Endodermal cell (in vitro differentiated cells): ENCODE measurements around the gene CPED1. TPM values are rescaled to one million over a fixed set of nuclear protein-coding genes. Genes with fewer than 3 reads are reported as not detected.

Source experiments
- DNase-seq: peaks from one replicate; pipeline ENCODE4 v3.0.0-alpha.2; 2017
- H3K27ac ChIP-seq: 2 replicates; pipeline ENCODE4 v1.5.1; 2013; ENCODE audit warnings: mild to moderate bottlenecking, low read depth, low read length, moderate library complexity
- H3K27me3 ChIP-seq: 2 replicates; pipeline ENCODE4 v1.6.1; 2013; ENCODE audit warnings: mild to moderate bottlenecking, low read length, moderate library complexity; ENCODE audit not compliant: insufficient read depth, control insufficient read depth, poor library complexity, severe bottlenecking
- H3K36me3 ChIP-seq: 2 replicates; pipeline ENCODE4 v1.7.0; 2013; ENCODE audit warnings: mild to moderate bottlenecking, low read length, moderate library complexity; ENCODE audit not compliant: control insufficient read depth, insufficient read depth
- H3K4me1 ChIP-seq: one replicate; pipeline ENCODE4 v1.7.0; 2013; ENCODE audit warnings: low read length; ENCODE audit not compliant: control insufficient read depth, insufficient read depth
- H3K4me3 ChIP-seq: 2 replicates; pipeline ENCODE4 v1.5.1; 2013; ENCODE audit warnings: mild to moderate bottlenecking, low read length, moderate library complexity
- H3K9ac ChIP-seq: 2 replicates; pipeline ENCODE4 v1.6.1; 2013; ENCODE audit warnings: mild to moderate bottlenecking, low read length, moderate library complexity; ENCODE audit not compliant: poor library complexity, severe bottlenecking; ENCODE audit errors: extremely low read depth
- H3K9me3 ChIP-seq: 2 replicates; pipeline ENCODE4 v1.6.1; 2013; ENCODE audit warnings: mild to moderate bottlenecking, low read length, moderate library complexity; ENCODE audit not compliant: control insufficient read depth
- H3K27ac Mint-ChIP-seq: 2 replicates; pipeline ENCODE4 v1.8.0; 2020; ENCODE audit warnings: mixed read lengths
- H3K27me3 Mint-ChIP-seq: 2 replicates; pipeline ENCODE4 v1.8.0; 2021; ENCODE audit warnings: mild to moderate bottlenecking, mixed read lengths; ENCODE audit not compliant: insufficient read depth
- H3K36me3 Mint-ChIP-seq: 2 replicates; pipeline ENCODE4 v1.8.0; 2020; ENCODE audit warnings: low read depth, mixed read lengths
- H3K4me1 Mint-ChIP-seq: 2 replicates; pipeline ENCODE4 v1.8.0; 2020; ENCODE audit warnings: mixed read lengths
- H3K4me3 Mint-ChIP-seq: 2 replicates; pipeline ENCODE4 v1.8.0; 2020; ENCODE audit warnings: mild to moderate bottlenecking, moderate library complexity, mixed read lengths
- H3K9me3 Mint-ChIP-seq: 2 replicates; pipeline ENCODE4 v1.8.0; 2020; ENCODE audit warnings: mild to moderate bottlenecking, mixed read lengths
- CTCF ChIP-seq: fragments of 200-600 bp; sonication (generic); conservative IDR thresholded peaks from 2 replicates; pipeline ENCODE4 v1.5.0; 2021; ENCODE audit warnings: antibody characterized with exemption, mild to moderate bottlenecking
- whole genome bisulfite sequencing, 2 experiments: methylation state at CpG; one replicate each; pipeline versions ENCODE4 v1.1.5 to v1.1.7; 2013; ENCODE audit warnings: missing lambda C conversion rate in 2 of 2, mixed read lengths in 1 of 2; ENCODE audit not compliant: insufficient coverage in 1 of 2, insufficient read length in 1 of 2; 5-methylcytosine and 5-hydroxymethylcytosine counted together
- total RNA-seq, 2 donors: library from RNA; stranded (reverse); fragmentation: NEBNext Ultra II Directional in 1 of 2; extraction: Animal tissue kit (Norgen Biotek cat#: 25700) in 1 of 2; gene quantifications; 2 replicates in 1 of 2; 3 replicates in 1 of 2; pipeline ENCODE4 v1.2.1, GENCODE V29; 2021

Gene CPED1
- total RNA-seq, 2 donors from 2014 or later, result 1.1 TPM; not detected in 1

DNA sequence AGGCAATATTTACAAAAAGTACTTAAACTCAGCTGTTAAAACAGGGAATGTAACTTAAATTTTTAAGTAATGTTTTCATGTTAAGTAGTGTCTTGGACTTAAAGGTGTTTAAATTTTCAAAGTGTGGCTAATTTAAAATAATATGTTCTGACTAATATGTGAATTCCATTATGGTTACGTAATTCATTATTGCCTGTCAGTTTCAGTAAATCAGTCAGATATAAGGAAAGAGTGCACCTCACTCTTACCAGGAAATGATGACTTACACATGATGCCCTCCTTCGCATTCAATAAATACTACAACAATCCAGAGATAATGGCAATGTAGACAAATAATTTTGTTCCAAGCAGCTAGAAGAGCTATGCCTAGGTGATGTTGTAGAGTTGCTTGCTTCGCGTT, 271.3 kb downstream of the CPED1 start:
- no peak overlapping the region for H3K9ac ChIP-seq
- no peak overlapping the region for H3K4me3 ChIP-seq
- H3K9me3 ChIP-seq, result no peaks in the 10 kb centered on the region
- DNase-seq, result no peak
- H3K36me3 Mint-ChIP-seq, result no peaks in the 10 kb centered on the region
- H3K27ac Mint-ChIP-seq, result no peak overlapping the region
- H3K36me3 ChIP-seq, result no peaks in the 10 kb centered on the region
- no peaks in the 10 kb centered on the region for H3K27me3 Mint-ChIP-seq
- no peak overlapping the region for H3K4me3 Mint-ChIP-seq
- no peaks in the 10 kb centered on the region for H3K9me3 Mint-ChIP-seq
- WGBS, 2 experiments, result 94% methylated on average over 4 of the region's 4 CpGs; no CpG with 5 or more reads in 1 of the 2 experiments
- H3K27ac ChIP-seq, result no peak overlapping the region
- H3K4me1 ChIP-seq, result no peaks in the 10 kb centered on the region
- H3K4me1 Mint-ChIP-seq, result no peaks in the 10 kb centered on the region
- no peaks in the 10 kb centered on the region for H3K27me3 ChIP-seq
- TF ChIP-seq CTCF, result no peak

DNA sequence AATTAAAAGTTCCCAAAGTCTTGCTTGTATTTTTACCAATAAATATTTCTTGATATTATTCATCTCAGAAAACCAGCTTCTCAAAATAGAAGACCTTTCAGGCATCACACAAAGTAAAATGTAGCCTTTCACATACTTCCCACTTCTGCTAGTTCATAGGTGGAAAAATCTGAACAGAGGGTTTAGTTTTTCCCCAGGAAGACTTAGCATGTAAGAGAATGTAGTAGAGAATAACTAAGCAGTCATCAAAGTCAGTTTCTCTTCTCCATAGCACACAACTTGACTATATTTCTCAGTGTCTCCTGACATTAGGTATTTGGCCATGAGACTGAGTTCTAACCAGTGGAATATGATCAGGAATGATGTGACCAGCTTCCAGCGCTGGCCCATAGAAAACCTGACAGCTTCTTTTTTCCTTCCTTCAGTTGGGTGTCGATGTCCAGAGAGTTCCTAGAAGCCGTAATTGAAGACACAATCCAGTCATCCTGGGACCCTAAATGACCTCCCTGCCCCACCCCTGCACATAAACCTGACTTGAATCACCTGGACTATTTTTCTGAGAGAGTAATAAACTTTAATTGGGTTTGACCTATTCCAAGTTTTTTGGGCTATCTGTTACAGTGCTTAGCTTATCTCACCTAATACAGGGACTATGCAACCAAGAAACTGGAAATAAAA, 272.8 kb downstream of the CPED1 start:
- Mint-ChIP-seq H3K27me3 (no peaks in the 10 kb centered on the region), H3K27ac (peak overlapping the region; percentile 32), H3K9me3 (no peaks in the 10 kb centered on the region), H3K36me3 (no peaks in the 10 kb centered on the region), H3K4me1 (no peaks in the 10 kb centered on the region), H3K4me3 (no peak overlapping the region)
- H3K9ac ChIP-seq, result no peak overlapping the region
- no peaks in the 10 kb centered on the region for H3K27me3 ChIP-seq
- WGBS, 2 experiments, result 90% methylated on average over 2 to 3 of the region's 3 CpGs
- no peak for DNase-seq
- no peaks in the 10 kb centered on the region for H3K36me3 ChIP-seq
- TF ChIP-seq CTCF, result no peak
- no peak overlapping the region for H3K4me3 ChIP-seq
- H3K9me3 ChIP-seq, result no peaks in the 10 kb centered on the region
- no peaks in the 10 kb centered on the region for H3K4me1 ChIP-seq
- H3K27ac ChIP-seq, result no peak overlapping the region

- no peaks in the 10 kb centered on the region for H3K27me3 ChIP-seq
- H3K27ac Mint-ChIP-seq, result no peak overlapping the region
- WGBS, 2 experiments, result 88 to 100% methylated on average over 1 of the region's 1 CpG
Measured at GRCh38 chr7:121262221-121262620, 273.7 kb downstream of the CPED1 start.

More at GRCh38 chr7:121262221-121262620, 273.7 kb downstream of the CPED1 start:
- no peaks in the 10 kb centered on the region for H3K9me3 Mint-ChIP-seq
- Histone ChIP-seq H3K9me3 (no peaks in the 10 kb centered on the region), H3K4me1 (no peaks in the 10 kb centered on the region), H3K9ac (no peak overlapping the region), H3K27ac (no peak overlapping the region), H3K36me3 (no peaks in the 10 kb centered on the region), H3K4me3 (no peak overlapping the region)
- H3K4me3 Mint-ChIP-seq, result no peak overlapping the region
- H3K36me3 Mint-ChIP-seq, result no peaks in the 10 kb centered on the region
- no peaks in the 10 kb centered on the region for H3K4me1 Mint-ChIP-seq
- DNase-seq, result no peak
- no peak for TF ChIP-seq CTCF
- no peaks in the 10 kb centered on the region for H3K27me3 Mint-ChIP-seq
